Natural killer cell (primary cell): ENCODE data around the gene BDKRB2. TPM values are rescaled to one million over a fixed set of nuclear protein-coding genes. Genes with fewer than 3 reads are reported as not detected.

Source experiments
- ATAC-seq, 3 donors: fragments of 150-1000 bp in 2 of 3; fragments of 200-7000 bp in 1 of 3; cut with Tn5 transposase; 1 replicate in 1 of 3; 2 replicates in 2 of 3; pipeline ENCODE4 v1.10.0; 2021; ENCODE audit warnings: mild to moderate bottlenecking in 2 of 3, moderate library complexity in 2 of 3
- DNase-seq, 2 donors: peaks; one replicate each; pipeline versions ENCODE4 v3.0.0 to v3.0.0-alpha.2; 2013 to 2021; ENCODE audit warnings: mixed read lengths in 1 of 2
- H3K27ac ChIP-seq: one replicate; pipeline ENCODE4 v1.5.1; 2013; ENCODE audit warnings: mild to moderate bottlenecking, low read length
- H3K27me3 ChIP-seq: one replicate; pipeline ENCODE4 v1.6.1; 2013; ENCODE audit warnings: low read length; ENCODE audit not compliant: control insufficient read depth, insufficient read depth
- H3K36me3 ChIP-seq: one replicate; pipeline ENCODE4 v1.6.1; 2013; ENCODE audit warnings: low read length; ENCODE audit not compliant: control insufficient read depth, insufficient read depth
- H3K4me1 ChIP-seq: one replicate; pipeline ENCODE4 v1.6.1; 2013; ENCODE audit warnings: low read length; ENCODE audit not compliant: control insufficient read depth, insufficient read depth
- H3K4me3 ChIP-seq: one replicate; pipeline ENCODE4 v1.5.1; 2013; ENCODE audit warnings: low read length
- H3K9me3 ChIP-seq: one replicate; pipeline ENCODE4 v1.6.1; 2013; ENCODE audit warnings: low read length; ENCODE audit not compliant: control insufficient read depth, insufficient read depth
- H3K27ac Mint-ChIP-seq, 2 donors: one replicate each; pipeline ENCODE4 v1.8.0; 2022; ENCODE audit warnings: mild to moderate bottlenecking in 2 of 2, mixed read lengths in 2 of 2, moderate library complexity in 1 of 2
- H3K27me3 Mint-ChIP-seq, 2 donors: one replicate each; pipeline ENCODE4 v1.8.0; 2022; ENCODE audit warnings: low read depth in 2 of 2, mixed read lengths in 2 of 2
- H3K36me3 Mint-ChIP-seq: one replicate; pipeline ENCODE4 v1.8.0; 2022; ENCODE audit warnings: mixed read lengths
- H3K4me1 Mint-ChIP-seq, 2 donors: one replicate each; pipeline ENCODE4 v1.8.0; 2022; ENCODE audit warnings: mixed read lengths in 2 of 2
- H3K4me3 Mint-ChIP-seq: one replicate; pipeline ENCODE4 v1.8.0; 2022; ENCODE audit warnings: mild to moderate bottlenecking, moderate library complexity, mixed read lengths
- H3K9me3 Mint-ChIP-seq, 2 donors: one replicate each; pipeline ENCODE4 v1.8.0; 2022; ENCODE audit warnings: mixed read lengths in 2 of 2
- CTCF ChIP-seq: fragments of 200-600 bp; IDR thresholded peaks from one replicate; pipeline ENCODE4 v1.8.0; 2022; ENCODE audit warnings: antibody characterized with exemption
- WGBS: methylation state at CpG from one replicate; pipeline ENCODE4 v1.1.7; 2013; ENCODE audit warnings: missing lambda C conversion rate; ENCODE audit not compliant: insufficient coverage; 5-methylcytosine and 5-hydroxymethylcytosine counted together
- intact Hi-C: fragments of 100-400 bp; cut with micrococcal nuclease; formaldehyde crosslinking; loops from one replicate; pipeline ENCODE4 v1.14.2; 2022
- total RNA-seq, 4 donors: library from RNA; stranded (reverse); fragments of 120-200 nt in 1 of 4; gene quantifications; one replicate each; pipeline versions ENCODE4 v1.2.3 to v1.2.4, GENCODE V29; 2013 to 2022

The BDKRB2 gene
- total RNA-seq, 3 donors from 2014 or later (not counting 1 experiment from before 2014, with no cell fraction given): not detected

DNA sequence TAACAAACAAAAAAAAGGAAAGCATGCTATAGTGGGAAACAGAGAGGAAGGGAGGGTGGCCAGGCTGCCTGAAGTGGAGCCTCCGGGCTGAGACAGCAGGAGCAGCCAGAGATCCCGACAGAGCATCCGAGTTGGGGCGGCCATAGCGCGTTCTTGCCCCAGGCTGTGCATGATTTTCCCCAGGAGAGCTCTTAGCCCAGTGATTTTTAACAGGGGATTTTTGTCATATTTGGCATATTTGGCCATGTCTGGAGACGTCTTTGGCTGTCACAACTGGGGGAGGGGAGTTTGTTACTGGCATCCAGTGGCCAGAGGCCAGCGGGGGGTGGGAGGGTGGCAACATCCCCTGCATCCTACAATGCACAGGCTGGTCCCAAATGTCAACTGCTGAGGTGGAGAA, 74.9 kb downstream of the BDKRB2 start:
- WGBS: 96% methylated on average over 8 of the region's 8 CpGs
- Histone ChIP-seq H3K27me3 (no peaks in the 10 kb centered on the region), H3K27ac (no peak overlapping the region), H3K9me3 (peaks cover 10% of the 10 kb centered on the region), H3K4me3 (no peak overlapping the region), H3K36me3 (peaks cover 16% of the 10 kb centered on the region), H3K4me1 (no peaks in the 10 kb centered on the region)
- intact Hi-C loops: no loop called here
- Mint-ChIP-seq H3K27me3 (peaks cover 0 to 3% of the 10 kb centered on the region in 2 donors), H3K36me3 (no peaks in the 10 kb centered on the region), H3K4me3 (no peak overlapping the region), H3K9me3 (no peaks in the 10 kb centered on the region), H3K27ac (no peak overlapping the region), H3K4me1 (no peaks in the 10 kb centered on the region)
- no peak for TF ChIP-seq CTCF
- no peak for ATAC-seq
- no peak for DNase-seq

DNA sequence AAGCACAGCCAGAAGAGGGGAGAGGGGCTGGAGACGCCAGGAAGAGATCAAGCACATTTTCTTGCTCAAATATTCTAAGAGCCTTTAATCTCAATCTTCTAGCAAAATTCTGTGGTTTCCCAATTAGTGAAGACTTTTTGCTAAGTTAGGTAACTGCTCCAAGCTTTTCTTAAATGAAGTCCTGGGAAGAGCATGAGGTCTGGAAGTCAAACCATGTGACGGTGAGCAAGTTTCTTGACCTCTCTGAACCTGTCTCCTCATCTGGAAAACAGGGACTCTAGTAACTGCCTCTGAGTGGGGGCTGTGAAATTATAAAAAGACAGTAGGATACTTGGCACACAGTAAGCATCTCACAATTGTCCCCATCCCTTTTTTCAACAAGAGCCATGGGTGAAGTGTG, 75.5 kb downstream of the BDKRB2 start:
- no peak for ATAC-seq
- H3K4me3 ChIP-seq: no peak overlapping the region
- DNase-seq: no peak
- Mint-ChIP-seq H3K27ac (no peak overlapping the region), H3K4me1 (no peaks in the 10 kb centered on the region), H3K9me3 (no peaks in the 10 kb centered on the region), H3K36me3 (peaks cover 3% of the 10 kb centered on the region), H3K4me3 (no peak overlapping the region), H3K27me3 (peaks cover 0 to 3% of the 10 kb centered on the region in 2 donors)
- peaks cover 17% of the 10 kb centered on the region for H3K36me3 ChIP-seq
- no peak overlapping the region for H3K27ac ChIP-seq
- WGBS: 100% methylated on average over 1 of the region's 2 CpGs
- H3K4me1 ChIP-seq: no peaks in the 10 kb centered on the region
- TF ChIP-seq CTCF: no peak
- intact Hi-C loops: no loop called here
- peaks cover 10% of the 10 kb centered on the region for H3K9me3 ChIP-seq
- no peaks in the 10 kb centered on the region for H3K27me3 ChIP-seq

DNA sequence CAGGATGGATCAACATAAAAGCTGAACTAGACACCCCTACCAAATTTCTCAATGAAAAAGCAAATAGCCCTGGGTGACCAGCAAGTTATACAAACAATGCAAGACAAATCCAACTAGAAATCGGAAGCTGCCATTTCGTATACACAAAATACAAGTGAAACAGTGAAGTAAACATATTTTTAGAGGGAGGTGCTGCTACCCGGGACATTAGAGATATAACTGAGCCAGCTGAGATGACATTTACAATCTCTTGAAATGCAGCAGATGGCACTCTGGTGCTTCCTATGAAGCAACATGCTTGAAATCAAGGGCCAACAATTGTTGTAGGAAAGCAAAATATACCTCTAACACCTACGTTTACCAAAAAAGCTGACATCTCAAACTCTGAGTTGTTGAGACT, 76.8 kb downstream of the BDKRB2 start:
- Histone ChIP-seq H3K4me1 (no peaks in the 10 kb centered on the region), H3K36me3 (peaks cover 24% of the 10 kb centered on the region), H3K27ac (no peak overlapping the region), H3K9me3 (peaks cover 10% of the 10 kb centered on the region), H3K4me3 (no peak overlapping the region), H3K27me3 (no peaks in the 10 kb centered on the region)
- WGBS: 98% methylated on average over 3 of the region's 4 CpGs
- no peak for TF ChIP-seq CTCF
- Mint-ChIP-seq H3K36me3 (peaks cover 11% of the 10 kb centered on the region), H3K4me3 (no peak overlapping the region), H3K4me1 (no peaks in the 10 kb centered on the region), H3K9me3 (no peaks in the 10 kb centered on the region), H3K27ac (no peak overlapping the region), H3K27me3 (peaks cover 0 to 3% of the 10 kb centered on the region in 2 donors)
- no peak for ATAC-seq
- intact Hi-C loops: no loop called here
- no peak for DNase-seq

GRCh38 chr14:96284008-96284407, 79.4 kb downstream of the BDKRB2 start:
- no peak for TF ChIP-seq CTCF
- no peak for ATAC-seq
- Histone ChIP-seq H3K4me1 (no peaks in the 10 kb centered on the region), H3K27me3 (no peaks in the 10 kb centered on the region), H3K27ac (no peak overlapping the region), H3K9me3 (no peaks in the 10 kb centered on the region), H3K4me3 (no peak overlapping the region), H3K36me3 (peaks cover 41% of the 10 kb centered on the region)
- no peaks in the 10 kb centered on the region for H3K9me3 Mint-ChIP-seq
- H3K27ac Mint-ChIP-seq: no peak overlapping the region
- no peak overlapping the region for H3K4me3 Mint-ChIP-seq
- intact Hi-C loops: no loop called here
- H3K4me1 Mint-ChIP-seq: no peaks in the 10 kb centered on the region
- DNase-seq: no peak
- H3K27me3 Mint-ChIP-seq: no peaks in the 10 kb centered on the region
- H3K36me3 Mint-ChIP-seq: peaks cover 17% of the 10 kb centered on the region
- WGBS: 99% methylated on average over 9 of the region's 9 CpGs
